Upper lobe of right lung (tissue), 1 donor: ENCODE measurements around the gene TEAD3. TPM values are rescaled to one million over a fixed set of nuclear protein-coding genes. Genes with fewer than 3 reads are reported as not detected.

Experiments
- ATAC-seq: fragments of 200-7000 bp; cut with Tn5 transposase; one replicate; pipeline ENCODE4 v1.9.1; 2020; ENCODE audit warnings: mild to moderate bottlenecking, moderate library complexity
- DNase-seq: peaks from one replicate; pipeline ENCODE4 v3.0.0-alpha.2; 2020
- H3K27ac ChIP-seq: fragments of 200-600 bp; one replicate; pipeline ENCODE4 v1.8.0; 2022
- H3K27me3 ChIP-seq: fragments of 200-600 bp; one replicate; pipeline ENCODE4 v1.8.0; 2022; ENCODE audit warnings: mild to moderate bottlenecking
- H3K36me3 ChIP-seq: fragments of 200-600 bp; one replicate; pipeline ENCODE4 v1.8.0; 2022
- H3K4me1 ChIP-seq: fragments of 200-600 bp; one replicate; pipeline ENCODE4 v1.8.0; 2022
- H3K4me3 ChIP-seq: fragments of 200-600 bp; one replicate; pipeline ENCODE4 v1.8.0; 2022; ENCODE audit warnings: mild to moderate bottlenecking
- H3K9me3 ChIP-seq: fragments of 200-600 bp; one replicate; pipeline ENCODE4 v1.8.0; 2022
- intact Hi-C: fragments of 100-400 bp; cut with DNase I; formaldehyde crosslinking; loops from one replicate; pipeline ENCODE4 v1.11.0; 2022
- total RNA-seq: library from RNA; stranded (reverse); fragmentation: NEBNext Ultra II Directional; extraction: Animal tissue kit (Norgen Biotek cat#: 25700); gene quantifications from one replicate; pipeline ENCODE4 v1.2.1, GENCODE V29; 2021
- TF ChIP-seq, protein P1 (sequence below): fragments of 200-600 bp; IDR thresholded peaks from one replicate; pipeline ENCODE4 v1.8.0; 2022; ENCODE audit warnings: antibody characterized with exemption
- donor health status: DM: no; HTN: yes; CAD: no; lungs with severe emphysema.

The TEAD3 gene
- total RNA-seq, 1 donor from 2014 or later = 23.4 TPM

DNA sequence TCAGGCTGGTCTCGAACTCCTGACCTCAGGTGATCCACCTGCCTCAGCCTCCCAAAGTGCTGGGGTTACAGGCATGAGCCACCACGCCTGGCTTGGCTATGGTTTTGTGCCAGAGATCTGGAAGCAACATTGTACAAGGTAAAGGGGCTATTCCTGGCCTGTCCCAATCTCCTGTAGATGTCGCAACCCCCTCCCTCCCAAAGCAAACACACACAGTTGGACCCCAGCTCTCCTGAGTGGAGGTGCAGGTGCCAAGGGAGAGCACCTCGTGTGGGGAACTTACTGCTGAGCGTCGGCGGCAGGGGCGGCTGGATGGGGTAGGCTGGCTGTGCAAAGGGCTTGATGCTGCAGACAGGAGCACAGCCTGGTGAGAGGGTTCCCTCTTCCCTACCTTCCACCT lies 19.9 kb downstream of the TEAD3 start:
- H3K36me3 ChIP-seq = peaks cover 23% of the 10 kb centered on the region
- no peak overlapping the region for H3K4me3 ChIP-seq
- no peak overlapping the region for H3K27ac ChIP-seq
- H3K4me1 ChIP-seq = no peaks in the 10 kb centered on the region
- intact Hi-C loops = no loop called here
- no peaks in the 10 kb centered on the region for H3K9me3 ChIP-seq
- ATAC-seq (no peak), DNase-seq (no peak)
- TF ChIP-seq, protein P1, sequence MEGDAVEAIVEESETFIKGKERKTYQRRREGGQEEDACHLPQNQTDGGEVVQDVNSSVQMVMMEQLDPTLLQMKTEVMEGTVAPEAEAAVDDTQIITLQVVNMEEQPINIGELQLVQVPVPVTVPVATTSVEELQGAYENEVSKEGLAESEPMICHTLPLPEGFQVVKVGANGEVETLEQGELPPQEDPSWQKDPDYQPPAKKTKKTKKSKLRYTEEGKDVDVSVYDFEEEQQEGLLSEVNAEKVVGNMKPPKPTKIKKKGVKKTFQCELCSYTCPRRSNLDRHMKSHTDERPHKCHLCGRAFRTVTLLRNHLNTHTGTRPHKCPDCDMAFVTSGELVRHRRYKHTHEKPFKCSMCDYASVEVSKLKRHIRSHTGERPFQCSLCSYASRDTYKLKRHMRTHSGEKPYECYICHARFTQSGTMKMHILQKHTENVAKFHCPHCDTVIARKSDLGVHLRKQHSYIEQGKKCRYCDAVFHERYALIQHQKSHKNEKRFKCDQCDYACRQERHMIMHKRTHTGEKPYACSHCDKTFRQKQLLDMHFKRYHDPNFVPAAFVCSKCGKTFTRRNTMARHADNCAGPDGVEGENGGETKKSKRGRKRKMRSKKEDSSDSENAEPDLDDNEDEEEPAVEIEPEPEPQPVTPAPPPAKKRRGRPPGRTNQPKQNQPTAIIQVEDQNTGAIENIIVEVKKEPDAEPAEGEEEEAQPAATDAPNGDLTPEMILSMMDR = no peak
- H3K27me3 ChIP-seq = no peaks in the 10 kb centered on the region

DNA sequence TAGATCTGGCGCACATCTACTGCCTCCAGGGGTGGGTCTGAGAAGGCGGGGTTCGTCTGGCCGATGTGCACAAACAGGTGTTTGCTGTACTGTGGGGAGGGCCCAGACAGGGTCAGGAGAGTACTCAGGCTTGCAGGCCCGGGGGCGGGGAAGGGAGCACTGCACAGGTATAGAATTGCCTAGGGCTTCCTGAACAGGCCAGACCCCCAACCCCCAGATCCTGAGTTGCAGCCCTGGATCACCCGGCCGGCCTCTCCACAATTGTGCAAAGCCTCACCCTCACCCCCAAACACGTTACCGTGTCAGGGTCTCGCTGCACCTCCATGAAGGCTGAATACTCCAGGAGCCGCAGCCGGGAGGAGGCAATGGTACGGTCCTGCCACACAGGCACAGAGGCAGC lies 20.9 kb downstream of the TEAD3 start:
- no peaks in the 10 kb centered on the region for H3K9me3 ChIP-seq

DNA sequence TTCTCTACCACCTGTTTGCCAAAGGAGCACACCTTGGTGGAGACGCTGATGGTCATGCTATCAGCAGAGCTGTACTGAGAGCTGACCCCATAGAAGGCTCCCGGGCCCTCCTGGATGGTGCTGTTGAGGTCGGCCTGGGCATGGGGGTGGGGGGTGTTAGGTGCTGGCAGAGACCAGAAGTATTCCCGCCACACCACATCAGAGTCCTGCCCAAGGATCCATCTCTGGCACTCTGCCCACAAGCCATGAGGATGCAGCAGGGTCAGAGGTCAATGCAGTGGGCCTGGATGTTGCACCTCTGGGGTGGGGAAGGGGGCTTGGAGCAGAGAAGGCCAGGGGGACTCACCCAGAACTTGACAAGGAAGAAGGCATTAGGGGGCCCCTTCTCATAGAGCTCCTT lies 21.3 kb downstream of the TEAD3 start:
- Histone ChIP-seq H3K4me3 (no peak overlapping the region), H3K36me3 (peaks cover 38% of the 10 kb centered on the region), H3K27me3 (no peaks in the 10 kb centered on the region), H3K27ac (no peak overlapping the region), H3K9me3 (no peaks in the 10 kb centered on the region), H3K4me1 (peaks cover 8% of the 10 kb centered on the region)
- intact Hi-C loops = no loop called here
- ATAC-seq (no peak), DNase-seq (no peak)
- TF ChIP-seq, protein P1 = no peak

More for the DNA sequence above, 20.9 kb downstream of the TEAD3 start:
- no peak overlapping the region for H3K27ac ChIP-seq
- DNase-seq = no peak
- no peaks in the 10 kb centered on the region for H3K27me3 ChIP-seq
- ATAC-seq = no peak
- intact Hi-C loops = no loop called here
- TF ChIP-seq, protein P1 = no peak
- H3K36me3 ChIP-seq = peaks cover 34% of the 10 kb centered on the region
- peaks cover 4% of the 10 kb centered on the region for H3K4me1 ChIP-seq
- no peak overlapping the region for H3K4me3 ChIP-seq

DNA sequence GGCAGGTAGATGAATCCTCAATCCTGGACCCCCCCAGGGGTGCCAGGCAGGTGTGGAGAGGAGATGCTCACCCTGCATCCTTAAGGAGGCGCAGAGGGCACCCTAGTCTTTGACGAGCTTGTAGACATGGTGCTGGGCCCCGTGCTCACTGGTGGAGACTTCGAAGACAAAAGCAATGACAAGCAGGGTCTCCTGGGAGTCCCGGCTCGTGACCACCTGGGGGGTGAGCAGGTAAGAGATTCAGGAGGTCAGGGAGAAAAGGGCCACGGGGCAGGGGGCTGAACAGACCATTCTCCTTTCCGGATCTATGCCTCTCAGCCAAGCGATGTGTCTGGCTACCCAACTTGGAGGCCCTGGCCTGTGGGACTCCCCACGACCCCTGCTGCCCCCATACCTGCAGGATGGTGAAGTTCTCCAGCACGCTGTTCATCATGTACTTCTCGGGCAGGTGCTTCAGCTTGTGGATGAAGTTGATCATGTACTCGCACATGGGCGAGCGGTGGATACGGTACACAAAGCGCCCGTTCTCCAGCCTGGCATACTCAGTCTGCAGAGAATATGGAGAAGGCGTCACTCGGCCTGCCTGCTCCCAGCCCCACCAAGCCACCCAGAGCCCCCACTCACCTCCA lies 21.8 kb downstream of the TEAD3 start:
- peaks cover 43% of the 10 kb centered on the region for H3K36me3 ChIP-seq
- DNase-seq = no peak

DNA sequence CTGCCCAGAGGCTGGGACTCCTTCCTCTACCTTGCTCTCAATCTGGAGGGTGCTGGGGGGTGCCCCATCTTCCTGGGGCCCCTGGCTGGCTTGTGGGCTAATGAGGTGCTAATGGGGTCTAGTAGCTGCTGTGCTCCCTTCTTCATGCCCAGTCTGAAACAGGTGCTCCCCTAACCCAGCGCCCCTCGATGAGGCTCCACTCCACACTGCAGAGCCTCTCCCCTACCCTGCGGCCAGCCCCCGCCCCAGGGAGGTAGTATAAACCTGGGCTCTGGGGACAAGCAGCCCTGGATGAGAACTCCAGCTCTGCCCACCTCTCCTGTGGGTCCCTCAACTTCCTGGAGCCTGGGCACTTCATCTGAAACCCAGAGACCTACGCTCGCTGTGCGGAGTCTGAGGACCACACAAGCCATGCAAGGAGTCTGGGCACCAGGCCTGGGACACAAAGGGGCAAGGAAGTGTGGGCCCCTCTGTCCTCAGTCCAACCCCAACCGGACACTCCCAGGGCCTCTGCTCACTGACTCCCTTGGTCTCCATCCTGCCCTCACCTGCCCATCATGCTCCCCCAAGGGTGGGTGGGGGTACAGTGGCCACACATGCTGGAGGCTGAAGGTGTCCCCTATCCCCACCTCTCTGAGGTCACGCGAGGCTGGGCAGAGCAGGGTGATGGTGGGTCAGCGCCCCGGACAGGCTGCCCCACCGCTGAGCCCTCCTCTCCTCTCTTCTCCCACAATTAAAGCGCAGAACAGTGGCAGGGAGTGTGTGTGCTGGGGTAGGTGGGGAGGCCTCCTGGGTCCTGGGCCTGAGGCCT lies 22.5 kb downstream of the TEAD3 start:
- TF ChIP-seq, protein P1 = no peak
- Histone ChIP-seq H3K36me3 (peaks cover 49% of the 10 kb centered on the region), H3K27me3 (no peaks in the 10 kb centered on the region), H3K4me1 (peaks cover 16% of the 10 kb centered on the region), H3K9me3 (no peaks in the 10 kb centered on the region), H3K4me3 (no peak overlapping the region), H3K27ac (no peak overlapping the region)
- no peak for DNase-seq
- ATAC-seq = peak; percentile 3
- intact Hi-C loops = no loop called here

More for the DNA sequence above, 21.8 kb downstream of the TEAD3 start:
- ATAC-seq = no peak
- TF ChIP-seq, protein P1 = no peak
- no peak overlapping the region for H3K27ac ChIP-seq
- intact Hi-C loops = no loop called here
- no peaks in the 10 kb centered on the region for H3K27me3 ChIP-seq
- peaks cover 12% of the 10 kb centered on the region for H3K4me1 ChIP-seq
- no peaks in the 10 kb centered on the region for H3K9me3 ChIP-seq
- H3K4me3 ChIP-seq = no peak overlapping the region
